ENCODE results near the gene CCND2. TPM values are rescaled to one million over a fixed set of nuclear protein-coding genes. Genes with fewer than 3 reads are reported as not detected.

CCND2 gene
- total RNA-seq, 2 experiments from 2014 or later: not detected

- Histone ChIP-seq H3K4me2 (ENCODE audit: low read length) (no peak overlapping the region), H2AFZ (ENCODE audit: low read length) (no peak overlapping the region), H3K27ac (ENCODE audit: low read depth, low read length, poor library complexity, severe bottlenecking) (no peak overlapping the region), H3K4me3 (ENCODE audit: low read depth, low read length, poor library complexity, severe bottlenecking) (no peak overlapping the region), H3K79me2 (ENCODE audit: insufficient read depth, low read depth, low read length) (no peaks in the 10 kb centered on the region), H3K9me3 (ENCODE audit: low read length) (no peaks in the 10 kb centered on the region), H3K9me2 (ENCODE audit: insufficient read depth, low read length) (no peaks in the 10 kb centered on the region), H3K4me1 (ENCODE audit: insufficient read depth, low read length, poor library complexity, severe bottlenecking) (no peaks in the 10 kb centered on the region), H3K36me3 (ENCODE audit: insufficient read depth, low read length) (no peaks in the 10 kb centered on the region), H4K20me1 (ENCODE audit: insufficient read depth, low read length) (no peaks in the 10 kb centered on the region)
- no peak for DNase-seq (ENCODE audit: low spot score)
- CTCF ChIA-PET (ENCODE audit: unreplicated experiment): no interaction called here
- BruUV-seq (replicated peaks): no TSS peak
- POLR2A ChIA-PET: no interaction called here
- TF ChIP-seq, protein P1, sequence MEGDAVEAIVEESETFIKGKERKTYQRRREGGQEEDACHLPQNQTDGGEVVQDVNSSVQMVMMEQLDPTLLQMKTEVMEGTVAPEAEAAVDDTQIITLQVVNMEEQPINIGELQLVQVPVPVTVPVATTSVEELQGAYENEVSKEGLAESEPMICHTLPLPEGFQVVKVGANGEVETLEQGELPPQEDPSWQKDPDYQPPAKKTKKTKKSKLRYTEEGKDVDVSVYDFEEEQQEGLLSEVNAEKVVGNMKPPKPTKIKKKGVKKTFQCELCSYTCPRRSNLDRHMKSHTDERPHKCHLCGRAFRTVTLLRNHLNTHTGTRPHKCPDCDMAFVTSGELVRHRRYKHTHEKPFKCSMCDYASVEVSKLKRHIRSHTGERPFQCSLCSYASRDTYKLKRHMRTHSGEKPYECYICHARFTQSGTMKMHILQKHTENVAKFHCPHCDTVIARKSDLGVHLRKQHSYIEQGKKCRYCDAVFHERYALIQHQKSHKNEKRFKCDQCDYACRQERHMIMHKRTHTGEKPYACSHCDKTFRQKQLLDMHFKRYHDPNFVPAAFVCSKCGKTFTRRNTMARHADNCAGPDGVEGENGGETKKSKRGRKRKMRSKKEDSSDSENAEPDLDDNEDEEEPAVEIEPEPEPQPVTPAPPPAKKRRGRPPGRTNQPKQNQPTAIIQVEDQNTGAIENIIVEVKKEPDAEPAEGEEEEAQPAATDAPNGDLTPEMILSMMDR (conservative IDR thresholded peaks at IDR 0.05; ENCODE audit: low read length): no peak
- no peak for TF ChIP-seq EZH2phosphoT487 (IDR thresholded peaks at IDR 0.05; ENCODE audit: borderline replicate concordance, low read depth, low read length)
- intact Hi-C loops (cut with micrococcal nuclease; ENCODE audit: unreplicated experiment): no loop called here
Observed at GRCh38 chr12:4225571-4225970, 48.0 kb upstream of the CCND2 start.

GRCh38 chr12:4227046-4227445 is 46.5 kb upstream of the CCND2 start:
- TF ChIP-seq, protein P1 (conservative IDR thresholded peaks at IDR 0.05; ENCODE audit: low read length): no peak
- TF ChIP-seq EZH2phosphoT487 (IDR thresholded peaks at IDR 0.05; ENCODE audit: borderline replicate concordance, low read depth, low read length): no peak
- H2AFZ ChIP-seq (ENCODE audit: low read length): no peak overlapping the region
- no peak overlapping the region for H3K4me3 ChIP-seq (ENCODE audit: low read depth, low read length, poor library complexity, severe bottlenecking)
- no peak overlapping the region for H3K27ac ChIP-seq (ENCODE audit: low read depth, low read length, poor library complexity, severe bottlenecking)
- BruUV-seq (replicated peaks): no TSS peak
- no peaks in the 10 kb centered on the region for H3K79me2 ChIP-seq (ENCODE audit: insufficient read depth, low read depth, low read length)
- no peaks in the 10 kb centered on the region for H3K36me3 ChIP-seq (ENCODE audit: insufficient read depth, low read length)
- intact Hi-C loops (cut with micrococcal nuclease; ENCODE audit: unreplicated experiment): no loop called here
- no peaks in the 10 kb centered on the region for H3K4me1 ChIP-seq (ENCODE audit: insufficient read depth, low read length, poor library complexity, severe bottlenecking)
- H3K4me2 ChIP-seq (ENCODE audit: low read length): no peak overlapping the region
- ChIA-PET CTCF (ENCODE audit: unreplicated experiment) (no interaction called here), POLR2A (no interaction called here)
- DNase-seq (ENCODE audit: low spot score): no peak
- no peaks in the 10 kb centered on the region for H3K9me3 ChIP-seq (ENCODE audit: low read length)
- no peaks in the 10 kb centered on the region for H4K20me1 ChIP-seq (ENCODE audit: insufficient read depth, low read length)
- no peaks in the 10 kb centered on the region for H3K9me2 ChIP-seq (ENCODE audit: insufficient read depth, low read length)

DNA sequence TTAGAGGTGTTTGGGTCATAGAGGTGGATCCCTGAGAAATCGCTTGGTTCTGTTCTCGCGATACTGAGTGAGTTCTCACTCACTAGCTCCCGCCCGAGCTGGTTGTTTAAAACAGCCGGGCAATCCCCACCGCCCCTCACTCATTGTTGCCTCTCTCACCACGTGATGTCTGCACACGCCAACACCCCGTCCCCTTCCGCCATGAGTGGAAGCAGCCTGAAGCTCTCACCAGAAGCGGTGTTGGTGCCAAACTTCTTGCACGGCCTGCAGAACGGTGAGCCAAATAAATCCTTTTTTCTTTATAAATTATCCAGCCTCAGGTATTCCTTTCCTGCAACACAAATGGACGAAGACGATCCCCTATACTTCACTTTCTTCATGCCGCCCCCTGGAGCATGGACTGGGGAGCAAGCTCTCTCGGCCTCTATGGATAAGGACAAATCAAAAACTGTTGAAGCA is 45.4 kb upstream of the CCND2 start:
- POLR2A ChIA-PET: no interaction called here
- CTCF ChIA-PET (ENCODE audit: unreplicated experiment): no interaction called here
- H3K4me1 ChIP-seq (ENCODE audit: insufficient read depth, low read length, poor library complexity, severe bottlenecking): no peaks in the 10 kb centered on the region

More for the DNA sequence above, 45.4 kb upstream of the CCND2 start:
- H4K20me1 ChIP-seq (ENCODE audit: insufficient read depth, low read length): no peaks in the 10 kb centered on the region
- H3K9me2 ChIP-seq (ENCODE audit: insufficient read depth, low read length): no peaks in the 10 kb centered on the region
- H3K9me3 ChIP-seq (ENCODE audit: low read length): no peaks in the 10 kb centered on the region
- H3K27ac ChIP-seq (ENCODE audit: low read depth, low read length, poor library complexity, severe bottlenecking): no peak overlapping the region
- intact Hi-C loops (cut with micrococcal nuclease; ENCODE audit: unreplicated experiment): no loop called here
- H3K79me2 ChIP-seq (ENCODE audit: insufficient read depth, low read depth, low read length): no peaks in the 10 kb centered on the region
- TF ChIP-seq EZH2phosphoT487 (IDR thresholded peaks at IDR 0.05; ENCODE audit: borderline replicate concordance, low read depth, low read length): no peak
- TF ChIP-seq, protein P1 (conservative IDR thresholded peaks at IDR 0.05; ENCODE audit: low read length): no peak
- DNase-seq (ENCODE audit: low spot score): no peak
- H2AFZ ChIP-seq (ENCODE audit: low read length): no peak overlapping the region
- H3K4me2 ChIP-seq (ENCODE audit: low read length): no peak overlapping the region
- no peak overlapping the region for H3K4me3 ChIP-seq (ENCODE audit: low read depth, low read length, poor library complexity, severe bottlenecking)
- H3K36me3 ChIP-seq (ENCODE audit: insufficient read depth, low read length): no peaks in the 10 kb centered on the region
- no TSS peak for BruUV-seq (replicated peaks)

Measured in OCI-LY7 (cell line).